ENCODE measurements around the gene TM6SF1.

DNA sequence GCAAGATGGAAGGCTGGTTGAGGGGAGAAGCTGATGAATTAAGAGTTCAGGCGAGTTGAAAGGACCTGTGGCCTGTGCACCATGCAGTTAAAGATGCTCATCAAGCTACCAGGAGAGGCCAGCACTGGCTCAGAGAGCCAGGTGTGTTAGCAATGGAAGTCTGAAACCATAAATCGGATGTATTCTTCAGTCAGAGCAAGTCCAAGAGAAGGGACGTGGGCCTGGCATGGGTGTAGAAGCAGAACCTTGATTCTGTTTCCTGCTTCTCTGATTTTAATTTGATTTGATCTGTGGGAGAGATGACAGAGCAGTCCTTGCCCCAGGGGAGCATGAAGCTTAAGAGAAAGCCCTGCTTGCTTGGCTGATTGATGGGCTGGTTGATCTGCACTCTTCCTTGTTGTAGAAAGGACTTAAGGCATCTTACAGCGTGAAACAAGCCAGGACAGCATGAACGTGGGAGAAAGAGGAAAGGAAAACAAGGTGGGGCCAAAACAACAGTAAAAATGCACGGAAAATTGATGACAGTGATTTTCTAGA, 10.9 kb downstream of the TM6SF1 start:
- TF ChIP-seq, protein P1, sequence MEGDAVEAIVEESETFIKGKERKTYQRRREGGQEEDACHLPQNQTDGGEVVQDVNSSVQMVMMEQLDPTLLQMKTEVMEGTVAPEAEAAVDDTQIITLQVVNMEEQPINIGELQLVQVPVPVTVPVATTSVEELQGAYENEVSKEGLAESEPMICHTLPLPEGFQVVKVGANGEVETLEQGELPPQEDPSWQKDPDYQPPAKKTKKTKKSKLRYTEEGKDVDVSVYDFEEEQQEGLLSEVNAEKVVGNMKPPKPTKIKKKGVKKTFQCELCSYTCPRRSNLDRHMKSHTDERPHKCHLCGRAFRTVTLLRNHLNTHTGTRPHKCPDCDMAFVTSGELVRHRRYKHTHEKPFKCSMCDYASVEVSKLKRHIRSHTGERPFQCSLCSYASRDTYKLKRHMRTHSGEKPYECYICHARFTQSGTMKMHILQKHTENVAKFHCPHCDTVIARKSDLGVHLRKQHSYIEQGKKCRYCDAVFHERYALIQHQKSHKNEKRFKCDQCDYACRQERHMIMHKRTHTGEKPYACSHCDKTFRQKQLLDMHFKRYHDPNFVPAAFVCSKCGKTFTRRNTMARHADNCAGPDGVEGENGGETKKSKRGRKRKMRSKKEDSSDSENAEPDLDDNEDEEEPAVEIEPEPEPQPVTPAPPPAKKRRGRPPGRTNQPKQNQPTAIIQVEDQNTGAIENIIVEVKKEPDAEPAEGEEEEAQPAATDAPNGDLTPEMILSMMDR (IDR thresholded peaks at IDR 0.05), result no peak
- no peak for TF ChIP-seq POLR2A (IDR thresholded peaks at IDR 0.05)

Measured in upper lobe of left lung (tissue), 4 donors.